IMR-90 (cell line): ENCODE data around the gene ATF5. TPM values are rescaled to one million over a fixed set of nuclear protein-coding genes. Genes with fewer than 3 reads are reported as not detected.

Experiments used
- ATAC-seq: fragments of 200-7000 bp; cut with Tn5 transposase; 2 replicates; pipeline ENCODE4 v1.9.1; 2020; ENCODE audit warnings: low read depth, mild to moderate bottlenecking, moderate library complexity
- BruUV-seq: library from RNA; stranded (reverse); fragments of 400-500 nt; replicated peaks from 2 replicates; lab custom pipeline; 2021; lab: Mats Ljungman, UMichigan
- CTCF ChIA-PET: fragments of 300-600 bp; formaldehyde crosslinking; extraction: SDS; loops from one replicate; lab custom pipeline; 2021; ENCODE audit warnings: antibody characterized with exemption; lab: Yijun Ruan, JAX
- POLR2A ChIA-PET: fragments of 300-600 bp; sonication (Branson Sonifier 250); formaldehyde crosslinking; loops from one replicate; lab custom pipeline; 2022; ENCODE audit warnings: antibody characterized with exemption; ENCODE audit not compliant: unreplicated experiment; lab: Charles Lee
- DNase-seq: peaks from one replicate; pipeline ENCODE4 v3.0.0; 2013
- H2AFZ ChIP-seq: replicated peaks from 2 replicates; pipeline ENCODE3; 2013; ENCODE audit warnings: low read length, mild to moderate bottlenecking; ENCODE audit not compliant: poor library complexity
- H2AK5ac ChIP-seq: 2 replicates; pipeline ENCODE4 v1.6.1; 2013; ENCODE audit warnings: low read depth, low read length, inconsistent platforms
- H2AK9ac ChIP-seq: replicated peaks from 2 replicates; pipeline ENCODE3; 2013; ENCODE audit warnings: mild to moderate bottlenecking, low read depth, low read length, moderate library complexity; ENCODE audit not compliant: poor library complexity
- H2BK120ac ChIP-seq: 2 replicates; pipeline ENCODE4 v1.6.1; 2013; ENCODE audit warnings: low read depth, low read length, inconsistent platforms
- H2BK15ac ChIP-seq: 3 replicates; pipeline ENCODE4 v1.6.1; 2013; ENCODE audit warnings: low read depth, low read length, inconsistent platforms
- H2BK20ac ChIP-seq: 2 replicates; pipeline ENCODE4 v1.6.1; 2013; ENCODE audit warnings: low read depth, mild to moderate bottlenecking, inconsistent platforms, low read length, moderate library complexity
- H2BK5ac ChIP-seq: 2 replicates; pipeline ENCODE4 v1.6.1; 2013; ENCODE audit warnings: mild to moderate bottlenecking, low read depth, low read length, inconsistent platforms; ENCODE audit not compliant: poor library complexity, severe bottlenecking
- H3K14ac ChIP-seq: replicated peaks from 2 replicates; pipeline ENCODE4 v1.6.1; 2013; ENCODE audit warnings: low read depth, low read length, inconsistent platforms
- H3K18ac ChIP-seq: 2 replicates; pipeline ENCODE4 v1.6.1; 2013; ENCODE audit warnings: low read depth, low read length, control low read depth
- H3K23ac ChIP-seq: 2 replicates; pipeline ENCODE4 v1.6.1; 2013; ENCODE audit warnings: low read depth, low read length, inconsistent platforms
- H3K27ac ChIP-seq: 2 replicates; pipeline ENCODE4 v1.5.1; 2013; ENCODE audit warnings: mild to moderate bottlenecking, control low read depth, low read length; ENCODE audit not compliant: insufficient read depth
- H3K27me3 ChIP-seq: 2 replicates; pipeline ENCODE4 v1.6.1; 2013; ENCODE audit warnings: low read length; ENCODE audit not compliant: control insufficient read depth, insufficient read depth
- H3K36me3 ChIP-seq: 2 replicates; pipeline ENCODE4 v1.6.1; 2013; ENCODE audit warnings: low read length, mixed read lengths; ENCODE audit not compliant: control insufficient read depth, insufficient read depth
- H3K4ac ChIP-seq: 2 replicates; pipeline ENCODE4 v1.6.1; 2013; ENCODE audit warnings: low read depth, low read length, inconsistent platforms
- H3K4me1 ChIP-seq: 2 replicates; pipeline ENCODE4 v1.6.1; 2013; ENCODE audit warnings: low read length, mixed read lengths; ENCODE audit not compliant: control insufficient read depth, insufficient read depth
- H3K4me2 ChIP-seq: 2 replicates; pipeline ENCODE4 v1.6.1; 2013; ENCODE audit warnings: low read depth, mild to moderate bottlenecking, control low read depth, low read length, moderate library complexity
- H3K4me3 ChIP-seq: 2 replicates; pipeline ENCODE4 v1.5.1; 2013; ENCODE audit warnings: low read depth, mild to moderate bottlenecking, control low read depth, low read length, moderate library complexity; ENCODE audit not compliant: insufficient read depth
- H3K56ac ChIP-seq: 2 replicates; pipeline ENCODE4 v1.6.1; 2013; ENCODE audit warnings: low read length, inconsistent platforms; ENCODE audit not compliant: insufficient read depth; ENCODE audit errors: extremely low read depth
- H3K79me1 ChIP-seq, 2 experiments: 2 replicates each; pipeline ENCODE4 v1.6.1; 2013; ENCODE audit warnings: low read length in 2 of 2, inconsistent platforms in 1 of 2, low read depth in 1 of 2
- H3K9ac ChIP-seq: 2 replicates; pipeline ENCODE4 v1.6.1; 2013; ENCODE audit warnings: low read depth, low read length, control low read depth
- H3K9me1 ChIP-seq: 2 replicates; pipeline ENCODE4 v1.6.1; 2013; ENCODE audit warnings: low read length, inconsistent platforms; ENCODE audit not compliant: insufficient read depth
- H3K9me3 ChIP-seq: 2 replicates; pipeline ENCODE4 v1.6.1; 2013; ENCODE audit warnings: low read length; ENCODE audit not compliant: control insufficient read depth, insufficient read depth
- H4K20me1 ChIP-seq: 2 replicates; pipeline ENCODE4 v1.6.1; 2013; ENCODE audit warnings: low read length, inconsistent platforms; ENCODE audit not compliant: insufficient read depth
- H4K5ac ChIP-seq: 2 replicates; pipeline ENCODE4 v1.6.1; 2013; ENCODE audit warnings: mild to moderate bottlenecking, low read depth, low read length, control low read depth
- H4K8ac ChIP-seq, 2 experiments: 2 replicates each; pipeline ENCODE4 v1.6.1; 2013; ENCODE audit warnings: low read depth in 2 of 2, low read length in 2 of 2, control low read depth in 1 of 2, inconsistent platforms in 1 of 2
- H4K91ac ChIP-seq: 2 replicates; pipeline ENCODE4 v1.6.1; 2013; ENCODE audit warnings: low read depth, low read length, inconsistent platforms; ENCODE audit not compliant: insufficient read depth
- CEBPB ChIP-seq: IDR thresholded peaks from 2 replicates; pipeline ENCODE4 v1.6.1; 2012; ENCODE audit warnings: low read depth, low read length, improper control_type of control experiment
- CHD1 ChIP-seq: IDR thresholded peaks from 2 replicates; pipeline ENCODE4 v1.6.1; 2012; ENCODE audit warnings: low read depth, low read length, improper control_type of control experiment
- MAZ ChIP-seq: IDR thresholded peaks from 2 replicates; pipeline ENCODE4 v1.6.1; 2012; ENCODE audit warnings: low read depth, mild to moderate bottlenecking, low read length, improper control_type of control experiment, moderate library complexity, borderline replicate concordance
- RAD21 ChIP-seq: IDR thresholded peaks from 2 replicates; pipeline ENCODE4 v1.6.1; 2012; ENCODE audit warnings: low read length, improper control_type of control experiment
- RCOR1 ChIP-seq: IDR thresholded peaks from 2 replicates; pipeline ENCODE4 v1.6.1; 2012; ENCODE audit warnings: mild to moderate bottlenecking, low read length, improper control_type of control experiment; ENCODE audit not compliant: insufficient replicate concordance
- WGBS, 2 experiments: methylation state at CpG; one replicate each; pipeline versions ENCODE4 v1.1.5 to v1.1.7; 2013; ENCODE audit warnings: missing lambda C conversion rate in 2 of 2; ENCODE audit not compliant: insufficient read length in 1 of 2; ENCODE audit errors: extremely low coverage in 2 of 2; 5-methylcytosine and 5-hydroxymethylcytosine counted together
- dilution Hi-C: fragments of 300-500 bp; cut with HindIII; formaldehyde crosslinking; loops from one replicate; pipeline ENCODE4 v1.14.3; 2018; ENCODE audit warnings: low sequenced_read_pairs; ENCODE audit not compliant: unreplicated experiment
- in situ Hi-C: fragments of 300-500 bp; cut with MboI; formaldehyde crosslinking; loops from 3 replicates; pipeline ENCODE4 v1.14.3; 2019; ENCODE audit warnings: low sequenced_read_pairs, inconsistent platforms, mixed read lengths
- intact Hi-C: fragments of 100-400 bp; cut with micrococcal nuclease; formaldehyde crosslinking; loops from 2 replicates; pipeline ENCODE4 v1.10.0; 2022
- polyA plus RNA-seq, 3 experiments: library from polyadenylated mRNA; depleted of rRNA; stranded (reverse); fragments of >200 nt; gene quantifications; 2 replicates each; pipeline ENCODE4 v1.2.3, GENCODE V29; 2012; ENCODE audit warnings: low replicate concordance in 1 of 3
- total RNA-seq: library from RNA; depleted of rRNA; stranded (reverse); fragments of >200 nt; gene quantifications from 2 replicates; pipeline ENCODE4 v1.2.3, GENCODE V29; 2012

Gene ATF5
- total and polyA plus RNA-seq, 2 of the 4 experiments (the other 2 are of a cell fraction), result 2.7 to 15.7 TPM

- Histone ChIP-seq H3K4me1 (no peaks in the 10 kb centered on the region), H3K14ac (no peak overlapping the region), H3K9me1 (peaks cover 6% of the 10 kb centered on the region; the same call in 1 of the 2 replicates), H2AFZ (no peak overlapping the region), H3K9me3 (no peaks in the 10 kb centered on the region), H3K27me3 (no peaks in the 10 kb centered on the region), H4K20me1 (no peaks in the 10 kb centered on the region), H3K18ac (no peak overlapping the region), H4K8ac (no peak overlapping the region), H3K4me3 (no peak overlapping the region), H2BK5ac (no peak overlapping the region), H3K9ac (no peak overlapping the region), H2AK9ac (no peak overlapping the region), H2BK120ac (no peak overlapping the region), H3K56ac (no peak overlapping the region), H2AK5ac (no peak overlapping the region), H3K36me3 (peaks cover 2% of the 10 kb centered on the region; the same call in 1 of the 2 replicates), H3K23ac (no peak overlapping the region), H4K5ac (no peak overlapping the region), H3K4ac (no peak overlapping the region), H2BK20ac (no peak overlapping the region), H3K4me2 (no peak overlapping the region), H2BK15ac (no peak overlapping the region), H4K91ac (no peak overlapping the region), H3K27ac (no peak overlapping the region), H3K79me1 (peaks cover 0 to 16% of the 10 kb centered on the region in 2 experiments; a peak in 3 of 4 replicates)
- dilution Hi-C loops (no loop called here), in situ Hi-C loops (loop anchor here (10.0 kb wide), 2 partner anchors 51 to 211 kb away; no protein-coding TSS in a partner anchor), intact Hi-C loops (no loop called here)
- 100% methylated on average over 3 of the region's 8 CpGs; no CpG with 5 or more reads in 1 of the 2 experiments for WGBS, 2 experiments
- ChIA-PET CTCF (no interaction called here), POLR2A (interaction anchor here (0.7 kb wide), 1 partner anchor 64 kb away, joined by 4 read pairs; no protein-coding TSS in a partner anchor)
- ATAC-seq (no peak), DNase-seq (no peak)
- no TSS peak for BruUV-seq
- no peak for TF ChIP-seq CEBPB
- TF ChIP-seq RCOR1, result no peak
- TF ChIP-seq MAZ, result no peak
- TF ChIP-seq CHD1, result no peak
- no peak for TF ChIP-seq RAD21
Measured at GRCh38 chr19:49933643-49934042, 4.6 kb downstream of the ATF5 start.
